HTR-8/SVneo (cell line): Measurements from ENCODE around the gene C20orf144.
A peak's percentile ranks its signal among the peaks of the same experiment; 100 is the strongest.

Source experiments
- DNase-seq: peaks from one replicate; pipeline ENCODE4 v3.0.0; 2011; ENCODE audit warnings: low spot score, mixed read lengths; ENCODE audit not compliant: insufficient read length
- FAIRE-seq: peaks from 2 replicates; lab custom pipeline; 2011; peaks lifted over from hg19 to GRCh38; lab: Jason Lieb, UNC

The C20orf144 gene

DNA sequence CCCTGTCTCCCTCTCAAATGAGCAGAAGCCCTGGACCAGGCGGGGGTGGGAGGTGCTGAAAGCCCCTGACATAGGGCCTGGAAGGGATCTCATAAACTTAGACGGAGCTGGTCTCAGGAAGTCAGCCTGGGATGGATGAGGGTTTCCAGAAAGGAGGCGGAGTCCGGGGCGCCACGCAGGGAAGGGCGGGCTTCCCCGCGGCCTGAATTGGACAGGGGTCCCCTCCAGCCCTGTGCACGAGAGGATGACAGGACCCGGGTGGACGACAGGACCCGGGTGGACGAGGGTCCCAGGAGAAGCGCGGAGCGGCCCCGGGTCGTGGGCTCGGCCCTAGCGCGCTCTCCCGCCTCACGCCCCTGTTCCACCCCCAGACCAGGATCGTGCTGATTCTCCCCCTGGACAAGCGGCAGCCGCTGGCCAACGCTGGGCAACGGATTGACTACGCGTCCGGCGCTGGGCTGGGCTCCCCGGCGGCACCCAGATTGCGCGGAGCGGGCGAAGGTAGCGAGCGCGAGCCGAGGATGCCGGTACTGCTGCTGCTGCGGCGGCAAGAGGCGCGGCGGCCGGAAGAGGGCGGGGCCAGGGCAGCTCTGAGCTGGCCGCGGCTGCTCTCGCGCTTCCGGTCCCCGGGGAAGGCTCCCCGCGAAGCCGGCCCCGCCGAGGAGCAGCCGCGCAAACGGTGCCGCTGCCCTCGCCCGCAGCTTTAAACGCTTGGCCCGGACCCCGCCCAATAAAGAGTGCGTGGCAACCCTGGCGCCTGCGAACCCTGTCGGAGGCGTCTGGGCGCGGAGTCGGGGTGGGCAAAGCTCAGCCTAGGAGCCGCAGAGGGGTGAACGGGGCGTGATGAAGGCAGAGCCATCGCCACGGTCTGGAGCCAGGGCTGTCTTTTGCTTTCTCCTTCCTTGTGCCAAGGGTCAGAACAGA, 1.3 kb downstream of the C20orf144 start:
- FAIRE-seq (peak; percentile 92), DNase-seq (peak; percentile 86)

DNA sequence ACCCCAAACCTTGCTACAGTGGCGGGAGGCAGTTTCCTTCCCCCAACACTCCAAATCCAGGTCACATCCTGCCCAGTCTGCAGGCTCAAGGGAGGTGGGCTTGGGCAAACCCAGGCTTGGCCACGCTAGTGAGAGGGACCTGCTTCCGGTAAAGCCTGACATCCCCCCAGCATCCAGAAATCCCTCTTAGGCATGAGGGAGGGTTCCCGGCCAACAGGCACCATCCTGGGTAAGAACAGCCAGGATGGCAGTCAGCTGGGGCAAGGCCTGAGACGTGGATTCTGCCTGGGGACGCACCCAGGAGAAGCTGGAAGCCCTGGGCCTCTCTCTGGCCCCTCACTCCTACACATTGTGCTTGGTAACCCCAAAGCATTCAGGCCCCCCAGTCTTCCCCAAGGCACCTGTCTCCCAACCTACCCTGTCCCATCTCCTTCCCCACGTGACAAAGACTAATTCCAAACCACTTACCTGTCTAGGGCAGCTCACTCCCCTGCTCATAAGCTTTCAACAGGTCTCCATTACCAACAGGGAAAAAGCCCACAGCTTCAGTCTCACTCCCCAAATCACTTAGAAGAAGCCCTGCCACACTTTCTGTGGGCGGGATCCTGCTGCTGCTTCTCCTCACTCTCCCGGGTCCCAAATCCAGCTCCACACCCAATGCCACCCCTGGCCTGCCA, 2.1 kb downstream of the C20orf144 start:
- no peak for FAIRE-seq
- DNase-seq, result no peak

DNA sequence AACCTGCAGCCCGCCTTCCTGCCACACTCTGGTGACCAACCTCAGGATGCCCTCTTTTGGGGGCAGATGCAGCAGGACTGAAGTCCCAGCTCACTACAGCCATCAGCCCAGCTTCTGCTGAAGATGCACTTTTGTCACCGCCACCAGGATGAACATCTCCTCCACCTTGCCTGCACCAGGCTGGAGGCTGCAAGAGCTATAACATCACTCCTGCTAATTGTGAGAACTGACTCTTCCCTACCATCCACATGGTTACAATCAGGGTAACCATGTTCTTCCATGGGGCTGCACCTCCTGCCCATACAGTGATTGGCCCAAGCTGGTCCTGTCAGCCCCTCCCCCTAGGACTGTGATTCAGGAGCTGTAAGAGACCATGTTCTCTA, 2.6 kb downstream of the C20orf144 start:
- DNase-seq (no peak), FAIRE-seq (peak; percentile 65)

DNA sequence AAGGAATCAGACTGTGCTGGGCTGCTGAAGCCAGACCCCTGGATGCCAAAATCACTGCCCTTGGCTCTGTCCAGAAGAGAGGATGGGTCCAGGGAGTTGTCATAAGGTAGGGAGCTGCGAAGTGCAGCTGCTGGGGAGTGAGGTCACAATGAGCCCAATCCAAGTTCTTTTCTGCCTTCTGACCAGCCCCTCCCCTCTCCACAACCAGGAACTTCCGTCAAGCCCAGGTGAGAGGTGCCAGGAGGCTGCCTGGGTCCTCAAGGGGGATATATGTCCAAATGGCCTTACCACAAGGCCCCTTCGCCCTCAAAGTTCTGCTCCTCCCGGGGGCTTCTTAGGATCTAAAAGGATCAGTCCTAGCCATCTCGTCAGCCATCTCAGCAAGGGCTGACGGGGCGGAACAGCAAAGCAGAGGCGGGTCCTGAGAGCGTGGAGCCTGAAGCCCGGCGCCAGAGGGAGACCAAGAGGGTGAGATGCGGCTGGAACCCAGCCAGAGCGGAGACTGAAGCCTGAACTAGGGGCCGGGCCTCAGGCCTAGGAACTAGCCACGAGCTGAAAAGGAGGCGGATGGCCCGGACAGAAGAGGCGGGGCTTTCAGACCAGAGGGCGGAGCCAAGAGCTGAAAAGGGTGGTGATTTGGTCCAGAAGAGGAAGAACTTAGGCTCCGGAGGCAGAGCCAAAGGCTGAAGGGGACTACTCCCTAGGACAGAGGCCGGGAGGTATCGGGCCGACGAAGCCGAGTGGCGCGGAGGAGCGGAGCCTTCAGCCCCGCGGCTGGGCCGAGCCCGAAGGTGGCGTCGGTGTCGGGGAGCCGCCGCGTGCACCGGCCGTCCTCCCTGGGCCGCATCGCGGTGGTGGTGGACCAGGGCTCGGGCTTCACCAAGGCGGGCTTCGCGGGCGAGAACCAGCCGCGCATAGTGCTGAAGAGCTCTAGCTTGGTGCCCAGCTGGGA, 4.4 kb downstream of the C20orf144 start, which contains the start of gene ACTL10:
Gene ACTL10, plus strand, starts transcription at position 651 of the 952 bp plus-strand sequence. CDS start 555 bp downstream, outside the sequence.
- FAIRE-seq, result no peak

DNA sequence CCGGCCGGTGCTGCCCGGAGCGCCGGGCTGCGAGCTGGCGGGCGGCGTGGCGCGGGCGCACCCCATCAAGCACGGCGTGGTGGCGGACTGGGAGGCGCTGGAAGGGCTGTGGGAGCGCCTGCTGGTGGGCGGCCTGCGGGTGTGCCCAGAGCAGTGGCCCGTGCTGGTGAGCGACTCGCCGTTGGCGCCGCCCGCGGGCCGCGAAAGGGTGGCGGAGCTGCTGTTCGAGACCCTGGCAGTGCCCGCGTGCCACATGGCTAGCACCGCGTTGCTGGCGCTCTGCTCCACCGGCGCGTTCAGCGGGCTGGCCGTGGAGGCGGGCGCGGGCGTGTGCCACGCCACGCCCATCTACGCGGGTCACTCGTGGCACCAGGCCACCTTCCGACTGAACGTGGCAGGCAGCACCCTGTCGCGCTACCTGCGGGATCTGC, 5.1 kb downstream of the C20orf144 start:
- DNase-seq, result no peak
- no peak for FAIRE-seq

More for the DNA sequence above, 4.4 kb downstream of the C20orf144 start, which contains the start of gene ACTL10:
- DNase-seq, result no peak

DNA sequence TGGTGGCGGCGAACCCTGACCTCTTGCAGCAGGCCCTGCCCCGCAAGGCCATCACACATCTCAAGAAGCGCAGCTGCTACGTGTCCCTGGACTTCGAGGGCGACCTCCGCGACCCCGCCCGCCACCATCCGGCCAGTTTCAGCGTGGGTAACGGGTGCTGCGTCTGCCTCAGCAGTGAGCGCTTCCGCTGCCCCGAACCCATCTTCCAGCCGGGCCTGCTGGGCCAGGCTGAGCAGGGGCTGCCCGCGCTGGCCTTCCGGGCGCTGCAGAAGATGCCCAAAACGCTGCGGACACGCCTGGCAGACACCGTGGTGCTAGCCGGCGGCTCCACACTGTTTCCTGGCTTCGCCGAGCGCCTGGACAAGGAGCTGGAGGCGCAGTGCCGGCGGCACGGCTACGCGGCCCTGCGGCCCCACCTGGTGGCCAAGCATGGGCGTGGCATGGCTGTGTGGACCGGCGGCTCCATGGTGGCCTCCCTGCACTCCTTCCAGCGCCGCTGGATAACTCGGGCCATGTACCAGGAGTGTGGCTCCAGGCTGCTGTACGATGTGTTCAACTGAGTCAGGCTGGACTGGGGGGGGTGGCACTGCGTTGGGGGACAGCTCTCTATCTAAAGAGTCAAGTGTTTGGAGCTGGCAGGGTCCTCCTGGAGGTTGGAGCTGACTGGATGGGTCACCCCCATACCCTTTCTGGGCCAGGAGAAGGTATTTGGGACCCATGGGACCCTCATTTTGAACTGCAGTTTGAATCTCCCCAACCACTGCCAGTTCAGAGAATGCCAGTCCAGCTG, 5.7 kb downstream of the C20orf144 start:
- no peak for FAIRE-seq

DNA sequence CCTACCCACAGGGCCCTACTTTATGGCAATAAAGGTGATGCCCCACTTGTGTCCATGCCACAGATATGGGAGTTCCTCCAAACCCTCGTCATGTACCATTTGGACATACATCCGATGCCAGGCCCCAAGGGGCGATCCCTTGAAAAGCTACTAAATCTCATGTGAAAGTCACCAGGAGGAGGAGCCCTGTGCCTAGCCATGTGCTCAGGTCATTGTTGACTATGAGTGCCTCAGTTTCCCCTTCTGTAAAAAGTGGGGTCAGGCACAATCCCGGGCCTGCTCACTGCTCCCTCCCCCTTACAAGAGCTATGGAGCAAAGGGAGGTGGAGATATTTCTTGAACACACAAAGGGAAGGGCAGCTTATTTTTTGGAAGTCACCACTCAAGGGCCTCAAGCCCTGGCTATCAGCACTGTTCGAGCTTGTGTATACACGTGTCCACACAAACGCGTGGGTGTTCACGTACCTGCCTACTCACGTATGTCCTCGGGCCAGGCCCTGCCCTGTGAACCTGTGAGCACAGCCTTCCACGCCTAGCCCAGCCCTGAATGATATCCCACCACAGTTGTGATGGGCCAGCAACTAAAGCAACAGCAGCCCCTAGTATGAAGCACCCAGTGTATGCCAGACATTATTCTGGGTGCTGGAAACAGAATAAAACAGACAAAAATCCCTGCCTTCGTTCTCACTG, 6.5 kb downstream of the C20orf144 start:
- FAIRE-seq (no peak), DNase-seq (no peak)

More for the DNA sequence above, 5.7 kb downstream of the C20orf144 start:
- DNase-seq, result no peak

DNA sequence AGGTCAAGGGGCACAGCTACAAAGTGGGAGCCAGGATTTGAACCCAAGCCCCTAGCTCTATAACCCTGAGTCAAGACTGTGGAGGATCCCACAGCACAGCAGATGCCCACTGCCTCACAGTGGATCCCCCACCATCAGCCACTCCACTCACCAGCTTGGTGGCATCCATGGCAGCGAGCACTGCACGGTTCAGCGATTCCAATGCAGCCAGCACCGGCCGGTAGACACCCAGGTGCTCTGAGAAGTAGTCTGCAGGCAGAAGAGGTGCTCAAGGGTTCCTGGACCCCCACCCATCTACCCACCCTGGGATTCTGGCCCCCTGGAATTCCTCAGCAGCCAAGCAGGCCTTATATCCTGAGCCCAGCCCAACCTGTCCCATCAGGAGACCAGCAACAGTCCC, 7.1 kb downstream of the C20orf144 start:
- FAIRE-seq (no peak), DNase-seq (no peak)

DNA sequence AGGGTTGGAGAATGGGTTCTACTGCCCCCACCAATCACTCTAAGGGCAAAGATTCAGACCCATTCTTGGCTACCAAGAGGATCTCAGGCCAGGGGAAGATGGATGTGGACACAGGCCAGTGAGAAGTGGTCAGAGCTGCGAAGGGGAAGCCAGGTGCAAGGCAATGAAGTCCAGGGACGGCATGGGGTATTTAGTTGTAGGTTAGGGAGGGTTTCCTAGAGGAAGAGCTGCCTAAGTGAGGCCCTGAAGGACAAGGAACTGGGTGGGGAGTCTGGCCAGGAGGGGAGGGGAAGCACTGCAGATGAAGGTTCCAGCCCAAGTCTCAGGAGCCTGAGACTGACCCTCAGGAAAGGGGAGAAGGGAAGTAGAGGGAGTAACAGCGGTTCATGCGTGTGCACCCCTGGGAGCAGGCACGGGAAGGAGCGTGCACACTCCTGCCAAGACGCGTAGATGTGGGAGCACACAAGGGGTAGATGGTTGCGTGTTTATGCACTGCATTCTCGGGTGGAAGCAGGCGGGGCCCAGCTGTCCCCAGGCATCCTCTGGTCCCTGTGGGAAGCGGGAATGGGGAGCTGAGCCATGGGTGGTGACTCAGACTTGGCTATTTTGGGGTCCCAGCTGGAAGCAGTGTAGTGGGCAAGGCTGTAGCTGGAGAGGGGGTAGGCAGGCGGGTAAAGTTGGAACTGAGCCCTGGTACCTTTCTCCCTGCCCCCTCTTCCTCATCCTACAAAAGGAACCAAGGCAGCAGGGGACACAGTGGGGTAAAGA, 7.9 kb downstream of the C20orf144 start:
- DNase-seq, result no peak
- FAIRE-seq, result no peak

DNA sequence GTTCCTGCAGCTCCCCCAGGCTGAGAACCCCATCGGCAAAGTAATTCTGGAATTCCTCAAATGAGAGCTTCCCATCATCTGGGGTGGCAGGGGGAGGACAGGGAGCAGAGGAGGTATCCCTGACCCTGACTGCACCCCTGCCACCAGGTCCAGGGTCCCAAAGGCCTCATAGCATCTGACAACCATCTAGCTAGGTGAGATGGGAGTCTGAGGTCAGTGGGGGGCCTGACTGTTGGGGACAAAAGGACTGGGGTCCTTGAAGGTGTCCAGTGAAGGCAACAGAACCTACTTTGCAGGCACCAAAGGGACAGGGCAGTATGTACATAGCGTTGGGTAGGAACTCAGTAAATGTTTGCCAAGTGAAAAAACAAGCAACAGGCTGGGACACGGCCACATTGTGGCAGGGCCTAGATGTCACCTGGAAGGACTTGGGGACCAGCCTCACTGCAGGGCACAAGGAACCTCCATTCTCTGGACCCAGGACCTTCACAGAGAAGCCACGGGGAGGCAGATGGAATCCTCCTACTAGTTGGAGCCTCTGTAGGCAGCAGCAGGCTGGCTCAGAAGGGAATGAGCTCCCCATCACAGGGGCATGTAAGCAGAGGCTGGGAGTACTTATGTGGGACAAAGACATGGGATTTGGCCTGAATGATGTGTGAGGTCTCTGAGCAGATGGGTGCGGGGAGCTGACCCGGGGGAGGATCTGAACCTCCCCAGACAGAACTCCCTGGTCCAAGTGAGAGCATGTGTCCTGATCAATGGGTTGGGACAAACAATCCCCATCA, 8.8 kb downstream of the C20orf144 start:
- no peak for FAIRE-seq

DNA sequence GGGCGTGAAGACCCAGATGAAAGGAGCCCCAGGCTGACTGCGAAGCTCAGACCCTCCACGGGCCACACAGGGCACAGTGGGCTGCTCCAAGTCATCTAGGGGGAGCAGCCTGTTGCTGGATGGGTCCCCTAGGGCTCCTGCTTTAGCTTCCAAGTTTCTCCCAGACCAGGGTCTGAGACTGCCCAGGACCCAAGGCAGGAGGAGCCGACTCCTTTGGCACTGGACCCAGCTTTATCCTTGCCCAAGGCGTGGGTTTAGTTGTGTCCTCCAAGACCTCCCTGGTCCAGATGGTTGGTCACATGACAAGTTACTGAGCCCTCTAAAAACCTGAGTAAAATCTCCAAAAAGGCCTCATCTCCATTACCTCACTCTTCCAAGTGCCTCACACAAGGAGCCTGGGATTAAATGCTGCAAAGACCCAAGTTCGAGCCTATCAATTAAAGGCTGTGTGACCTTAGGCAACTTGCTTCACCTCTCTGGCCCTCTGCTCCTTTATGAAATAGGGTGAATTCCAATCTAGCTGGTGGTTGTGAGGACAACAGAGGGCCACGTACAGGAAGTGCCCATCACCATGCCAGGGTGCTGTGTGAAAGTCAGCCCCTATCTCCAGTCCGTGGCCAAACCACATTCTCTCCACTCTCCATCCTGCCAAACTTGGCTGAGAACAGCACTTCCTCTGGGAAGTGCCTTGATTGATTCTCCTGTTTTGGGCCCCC, 9.6 kb downstream of the C20orf144 start:
- FAIRE-seq, result no peak

More for the DNA sequence above, 8.8 kb downstream of the C20orf144 start:
- no peak for DNase-seq

DNA sequence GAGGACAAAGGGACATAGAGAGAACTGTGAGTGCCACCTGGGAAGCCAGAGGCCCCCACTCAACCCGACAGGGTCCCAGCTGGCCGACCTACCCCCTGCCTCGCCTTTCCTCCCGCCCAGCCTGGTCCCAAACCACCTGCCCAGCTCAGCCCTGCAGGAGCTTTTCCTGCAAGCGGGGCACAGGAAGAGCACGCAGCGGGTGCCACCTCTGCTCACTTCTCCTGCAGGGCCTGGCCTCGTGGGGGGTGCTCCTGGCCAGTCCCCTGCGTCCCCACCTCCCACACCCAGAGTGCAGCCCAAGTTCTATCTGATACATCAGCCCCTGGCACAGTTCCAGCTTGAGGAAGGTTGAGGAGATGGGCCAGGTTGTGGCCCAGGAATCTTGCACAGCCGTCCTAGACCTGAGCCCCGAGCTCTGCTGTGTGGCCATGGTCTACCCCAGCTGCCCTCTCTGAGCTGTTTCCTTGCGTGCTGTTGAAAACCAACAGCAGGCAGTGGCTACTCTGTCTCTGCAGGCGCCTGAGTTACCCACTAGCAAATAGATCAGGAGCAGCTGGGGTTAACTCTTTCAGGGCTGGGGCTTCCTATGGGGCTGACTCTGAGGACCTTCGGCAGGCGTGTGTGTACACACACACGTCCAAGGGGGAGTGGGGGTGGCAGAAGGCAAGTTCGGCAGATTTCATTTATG, 10.4 kb downstream of the C20orf144 start:
- no peak for DNase-seq
- no peak for FAIRE-seq

More for the DNA sequence above, 9.6 kb downstream of the C20orf144 start:
- DNase-seq, result no peak

DNA sequence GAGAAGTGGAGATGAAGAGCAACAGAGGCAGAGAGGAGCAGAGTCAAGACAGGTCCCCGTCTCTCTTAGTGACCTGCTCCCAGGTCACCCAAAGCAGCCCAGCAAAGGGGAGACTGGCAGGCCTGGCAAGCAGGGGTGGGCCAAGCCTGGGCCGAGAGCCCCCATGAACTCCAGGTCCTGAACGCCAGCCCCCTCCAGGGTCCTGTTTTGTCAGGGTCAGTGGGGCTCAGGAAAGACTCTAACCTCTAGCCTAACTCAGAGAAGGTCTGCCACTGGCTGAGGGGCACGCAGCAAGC, 10.9 kb downstream of the C20orf144 start:
- FAIRE-seq, result no peak
- no peak for DNase-seq

DNA sequence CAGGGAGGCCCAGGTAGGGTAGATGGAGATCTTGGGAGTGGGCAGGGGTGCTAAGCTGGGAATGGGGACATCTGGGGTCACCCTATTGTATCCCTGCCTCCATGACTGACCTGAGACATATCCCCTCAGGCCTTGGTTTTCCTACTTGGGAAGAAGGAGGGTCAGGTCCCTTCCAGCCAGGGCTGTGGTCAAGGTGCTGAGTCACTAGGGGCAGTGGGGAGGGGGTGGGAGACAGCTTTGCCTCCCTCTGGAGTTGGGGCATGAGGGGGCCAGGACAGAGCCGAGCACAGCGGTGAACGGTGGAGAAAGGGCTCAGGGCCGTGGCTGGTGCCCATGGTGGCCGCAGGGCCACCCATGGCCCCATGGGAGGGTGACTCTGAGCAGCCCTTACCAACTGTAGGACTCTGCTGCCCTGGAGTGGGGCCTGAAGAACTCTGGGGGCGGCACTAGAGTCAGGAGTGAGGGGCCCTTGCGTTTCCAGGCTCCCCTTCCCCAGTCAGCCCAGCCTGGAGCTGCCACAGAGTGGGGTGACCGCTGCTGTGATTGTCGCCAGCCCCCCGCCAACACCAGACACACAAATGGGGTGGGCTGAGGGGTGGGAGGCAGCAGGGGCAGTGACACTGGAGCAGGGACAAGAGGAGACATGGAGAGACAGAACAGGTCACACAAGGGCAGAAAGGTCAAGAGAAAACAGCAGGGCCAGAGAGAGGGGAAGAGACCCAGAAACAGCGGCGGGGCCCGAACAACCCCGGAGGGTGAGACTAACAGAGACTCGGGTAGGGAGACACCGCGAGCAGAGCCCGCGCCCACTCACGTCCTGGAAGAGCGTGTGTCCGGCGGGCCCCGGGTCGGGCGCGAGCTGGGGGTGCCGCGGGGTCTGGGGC, 11.5 kb downstream of the C20orf144 start:
- DNase-seq (no peak), FAIRE-seq (no peak)
